GM19099 (cell line): ENCODE results near the gene MMP13.

Experiments
- POLR2A ChIP-seq: IDR thresholded peaks from 3 replicates; pipeline ENCODE4 v1.6.1; 2011; ENCODE audit warnings: low read depth; ENCODE audit not compliant: insufficient read length; ENCODE audit errors: extremely low read depth

The MMP13 gene

DNA sequence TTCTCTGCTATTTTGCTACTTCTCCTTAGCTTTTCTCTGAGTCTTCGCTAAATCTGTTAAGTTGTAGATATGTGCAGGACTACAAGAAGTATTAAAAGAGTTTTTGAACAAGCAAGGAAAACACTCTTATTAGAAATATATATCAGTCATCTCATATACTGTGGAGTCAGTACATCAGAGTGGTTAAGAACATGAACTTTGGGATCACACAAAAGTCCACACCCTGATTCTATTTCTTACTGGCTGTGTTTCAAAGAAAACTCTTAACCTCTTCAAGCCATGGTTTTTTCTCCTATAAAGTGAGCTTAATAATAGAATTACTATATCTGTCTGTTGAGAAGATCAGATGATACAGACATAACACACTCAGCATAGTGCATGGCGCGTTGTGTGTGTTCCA is 29.5 kb downstream of the MMP13 start:
- TF ChIP-seq POLR2A, result no peak

DNA sequence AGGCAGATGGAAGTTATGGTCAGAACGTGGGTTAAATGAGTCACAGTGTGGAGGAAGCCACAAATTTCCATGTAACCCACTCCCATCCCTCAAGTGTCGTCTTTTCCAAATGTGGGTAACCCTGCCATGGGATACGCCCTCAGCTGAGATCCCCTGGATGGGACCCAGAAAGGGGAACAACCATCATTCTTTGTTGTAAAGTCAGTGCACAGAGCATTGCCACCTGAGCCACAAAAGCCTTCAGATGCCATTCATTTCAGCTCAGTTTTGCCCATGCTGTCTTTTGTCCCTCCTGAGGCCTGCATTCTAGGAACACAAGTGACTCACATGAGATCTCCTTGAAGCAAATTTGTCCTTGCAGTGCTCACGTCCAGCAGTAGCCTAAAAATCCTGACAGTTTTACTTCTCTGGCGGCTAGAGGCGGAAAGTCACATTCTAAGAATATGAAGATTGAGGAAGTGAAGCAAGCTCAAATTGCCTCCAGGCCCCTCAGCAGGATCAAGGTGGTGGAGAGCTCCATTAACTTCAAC is 30.6 kb downstream of the MMP13 start:
- no peak for TF ChIP-seq POLR2A

DNA sequence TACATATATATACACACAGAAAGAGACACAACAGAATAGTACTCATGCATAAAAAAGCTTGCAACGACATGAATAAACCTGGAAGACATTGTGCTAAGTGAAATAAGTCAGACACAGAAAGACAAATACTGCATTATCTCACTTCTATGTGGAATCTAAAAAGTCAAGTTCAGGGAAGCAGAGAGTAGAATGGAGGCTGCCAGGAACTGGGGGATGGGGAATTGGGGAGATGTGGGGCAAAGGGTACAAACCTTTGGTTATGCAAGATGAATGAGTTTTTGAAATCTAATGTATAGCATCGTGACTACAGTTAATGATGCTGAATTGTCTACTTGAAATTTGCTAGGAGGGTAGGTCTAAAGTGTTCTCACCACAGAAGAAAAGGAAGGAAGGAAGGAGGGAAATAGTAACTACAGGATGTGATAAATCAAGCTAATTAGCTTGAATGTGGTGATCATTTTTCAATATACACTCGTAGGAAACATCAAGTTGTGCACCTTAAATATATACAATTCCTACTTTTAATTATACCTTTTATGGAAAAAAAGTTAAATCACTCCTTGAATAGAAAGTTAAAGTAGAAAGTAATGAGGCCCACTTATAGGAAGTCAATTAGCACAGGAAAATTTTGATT is 33.8 kb downstream of the MMP13 start:
- no peak for TF ChIP-seq POLR2A

- TF ChIP-seq POLR2A, result no peak
These were observed 35.3 kb downstream of the MMP13 start for GRCh38 chr11:102920118-102920684.

DNA sequence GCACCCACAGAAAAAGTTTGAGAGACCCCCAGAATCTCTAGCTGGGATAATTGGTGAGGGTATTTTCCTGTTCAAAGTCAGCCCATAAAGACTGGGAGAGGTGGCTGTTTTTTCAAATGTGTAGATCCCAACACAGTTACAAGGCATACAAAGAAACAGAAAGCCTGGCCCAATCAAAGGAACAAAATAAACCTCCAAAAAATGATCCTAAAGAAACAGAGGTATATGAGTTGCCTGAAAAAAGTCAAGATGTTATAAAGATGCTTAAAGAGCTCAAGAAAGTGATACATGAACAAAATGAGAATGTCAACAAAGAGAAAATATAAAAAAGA is 40.5 kb downstream of the MMP13 start:
- TF ChIP-seq POLR2A, result no peak

GRCh38 chr11:102914238-102915043 is 41.1 kb downstream of the MMP13 start:
- TF ChIP-seq POLR2A, result no peak

DNA sequence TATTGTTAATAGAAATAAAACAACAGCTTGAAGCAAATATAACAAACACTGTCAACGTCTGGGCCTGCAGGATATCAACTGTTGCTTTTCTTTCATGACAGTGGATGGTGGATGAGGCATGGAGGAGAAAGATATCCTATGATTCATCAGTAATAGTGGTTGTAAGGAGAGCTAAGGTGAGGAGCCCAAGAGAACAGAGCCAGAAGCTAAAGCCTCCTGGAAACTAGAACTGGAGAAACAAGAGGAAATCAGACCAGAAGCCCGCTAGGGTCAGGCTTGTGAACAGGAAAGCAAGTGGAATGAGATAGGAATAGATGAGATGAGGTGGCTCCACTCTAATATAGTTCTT is 43.1 kb downstream of the MMP13 start:
- no peak for TF ChIP-seq POLR2A

GRCh38 chr11:102911758-102912481 is 43.6 kb downstream of the MMP13 start:
- TF ChIP-seq POLR2A, result no peak

- no peak for TF ChIP-seq POLR2A
These were observed 55.2 kb downstream of the MMP13 start for GRCh38 chr11:102900346-102900745.
